IMR-90 (cell line): ENCODE data around the gene S100A1. TPM values are rescaled to one million over a fixed set of nuclear protein-coding genes. Genes with fewer than 3 reads are reported as not detected.

Source experiments
- ATAC-seq: fragments of 200-7000 bp; cut with Tn5 transposase; 2 replicates; pipeline ENCODE4 v1.9.1; 2020; ENCODE audit warnings: low read depth, mild to moderate bottlenecking, moderate library complexity
- BruUV-seq: library from RNA; stranded (reverse); fragments of 400-500 nt; replicated peaks from 2 replicates; lab custom pipeline; 2021; lab: Mats Ljungman, UMichigan
- CTCF ChIA-PET: fragments of 300-600 bp; formaldehyde crosslinking; extraction: SDS; loops from one replicate; lab custom pipeline; 2021; ENCODE audit warnings: antibody characterized with exemption; lab: Yijun Ruan, JAX
- POLR2A ChIA-PET: fragments of 300-600 bp; sonication (Branson Sonifier 250); formaldehyde crosslinking; loops from one replicate; lab custom pipeline; 2022; ENCODE audit warnings: antibody characterized with exemption; ENCODE audit not compliant: unreplicated experiment; lab: Charles Lee
- DNase-seq: peaks from one replicate; pipeline ENCODE4 v3.0.0; 2013
- H2AFZ ChIP-seq: replicated peaks from 2 replicates; pipeline ENCODE3; 2013; ENCODE audit warnings: low read length, mild to moderate bottlenecking; ENCODE audit not compliant: poor library complexity
- H2AK5ac ChIP-seq: 2 replicates; pipeline ENCODE4 v1.6.1; 2013; ENCODE audit warnings: low read depth, low read length, inconsistent platforms
- H2AK9ac ChIP-seq: replicated peaks from 2 replicates; pipeline ENCODE3; 2013; ENCODE audit warnings: mild to moderate bottlenecking, low read depth, low read length, moderate library complexity; ENCODE audit not compliant: poor library complexity
- H2BK120ac ChIP-seq: 2 replicates; pipeline ENCODE4 v1.6.1; 2013; ENCODE audit warnings: low read depth, low read length, inconsistent platforms
- H2BK15ac ChIP-seq: 3 replicates; pipeline ENCODE4 v1.6.1; 2013; ENCODE audit warnings: low read depth, low read length, inconsistent platforms
- H2BK20ac ChIP-seq: 2 replicates; pipeline ENCODE4 v1.6.1; 2013; ENCODE audit warnings: low read depth, mild to moderate bottlenecking, inconsistent platforms, low read length, moderate library complexity
- H2BK5ac ChIP-seq: 2 replicates; pipeline ENCODE4 v1.6.1; 2013; ENCODE audit warnings: mild to moderate bottlenecking, low read depth, low read length, inconsistent platforms; ENCODE audit not compliant: poor library complexity, severe bottlenecking
- H3K14ac ChIP-seq: replicated peaks from 2 replicates; pipeline ENCODE4 v1.6.1; 2013; ENCODE audit warnings: low read depth, low read length, inconsistent platforms
- H3K18ac ChIP-seq: 2 replicates; pipeline ENCODE4 v1.6.1; 2013; ENCODE audit warnings: low read depth, low read length, control low read depth
- H3K23ac ChIP-seq: 2 replicates; pipeline ENCODE4 v1.6.1; 2013; ENCODE audit warnings: low read depth, low read length, inconsistent platforms
- H3K27ac ChIP-seq: 2 replicates; pipeline ENCODE4 v1.5.1; 2013; ENCODE audit warnings: mild to moderate bottlenecking, control low read depth, low read length; ENCODE audit not compliant: insufficient read depth
- H3K27me3 ChIP-seq: 2 replicates; pipeline ENCODE4 v1.6.1; 2013; ENCODE audit warnings: low read length; ENCODE audit not compliant: control insufficient read depth, insufficient read depth
- H3K36me3 ChIP-seq: 2 replicates; pipeline ENCODE4 v1.6.1; 2013; ENCODE audit warnings: low read length, mixed read lengths; ENCODE audit not compliant: control insufficient read depth, insufficient read depth
- H3K4ac ChIP-seq: 2 replicates; pipeline ENCODE4 v1.6.1; 2013; ENCODE audit warnings: low read depth, low read length, inconsistent platforms
- H3K4me1 ChIP-seq: 2 replicates; pipeline ENCODE4 v1.6.1; 2013; ENCODE audit warnings: low read length, mixed read lengths; ENCODE audit not compliant: control insufficient read depth, insufficient read depth
- H3K4me2 ChIP-seq: 2 replicates; pipeline ENCODE4 v1.6.1; 2013; ENCODE audit warnings: low read depth, mild to moderate bottlenecking, control low read depth, low read length, moderate library complexity
- H3K4me3 ChIP-seq: 2 replicates; pipeline ENCODE4 v1.5.1; 2013; ENCODE audit warnings: low read depth, mild to moderate bottlenecking, control low read depth, low read length, moderate library complexity; ENCODE audit not compliant: insufficient read depth
- H3K56ac ChIP-seq: 2 replicates; pipeline ENCODE4 v1.6.1; 2013; ENCODE audit warnings: low read length, inconsistent platforms; ENCODE audit not compliant: insufficient read depth; ENCODE audit errors: extremely low read depth
- H3K79me1 ChIP-seq, 2 experiments: 2 replicates each; pipeline ENCODE4 v1.6.1; 2013; ENCODE audit warnings: low read length in 2 of 2, inconsistent platforms in 1 of 2, low read depth in 1 of 2
- H3K9ac ChIP-seq: 2 replicates; pipeline ENCODE4 v1.6.1; 2013; ENCODE audit warnings: low read depth, low read length, control low read depth
- H3K9me1 ChIP-seq: 2 replicates; pipeline ENCODE4 v1.6.1; 2013; ENCODE audit warnings: low read length, inconsistent platforms; ENCODE audit not compliant: insufficient read depth
- H3K9me3 ChIP-seq: 2 replicates; pipeline ENCODE4 v1.6.1; 2013; ENCODE audit warnings: low read length; ENCODE audit not compliant: control insufficient read depth, insufficient read depth
- H4K20me1 ChIP-seq: 2 replicates; pipeline ENCODE4 v1.6.1; 2013; ENCODE audit warnings: low read length, inconsistent platforms; ENCODE audit not compliant: insufficient read depth
- H4K5ac ChIP-seq: 2 replicates; pipeline ENCODE4 v1.6.1; 2013; ENCODE audit warnings: mild to moderate bottlenecking, low read depth, low read length, control low read depth
- H4K8ac ChIP-seq, 2 experiments: 2 replicates each; pipeline ENCODE4 v1.6.1; 2013; ENCODE audit warnings: low read depth in 2 of 2, low read length in 2 of 2, control low read depth in 1 of 2, inconsistent platforms in 1 of 2
- H4K91ac ChIP-seq: 2 replicates; pipeline ENCODE4 v1.6.1; 2013; ENCODE audit warnings: low read depth, low read length, inconsistent platforms; ENCODE audit not compliant: insufficient read depth
- CEBPB ChIP-seq: IDR thresholded peaks from 2 replicates; pipeline ENCODE4 v1.6.1; 2012; ENCODE audit warnings: low read depth, low read length, improper control_type of control experiment
- CHD1 ChIP-seq: IDR thresholded peaks from 2 replicates; pipeline ENCODE4 v1.6.1; 2012; ENCODE audit warnings: low read depth, low read length, improper control_type of control experiment
- CTCF ChIP-seq: conservative IDR thresholded peaks from 2 replicates; pipeline ENCODE4 v1.5.1; 2012; ENCODE audit warnings: mild to moderate bottlenecking, low read depth, low read length, improper control_type of control experiment
- ELK1 ChIP-seq: fragments of 150-350 bp; IDR thresholded peaks from 2 replicates; pipeline ENCODE4 v1.6.1; 2016; ENCODE audit warnings: low read depth, mild to moderate bottlenecking, low read length, moderate library complexity, borderline replicate concordance
- FOS ChIP-seq: fragments of 150-350 bp; IDR thresholded peaks from 2 replicates; pipeline ENCODE4 v1.6.1; 2016; ENCODE audit warnings: low read depth, low read length
- MAZ ChIP-seq: IDR thresholded peaks from 2 replicates; pipeline ENCODE4 v1.6.1; 2012; ENCODE audit warnings: low read depth, mild to moderate bottlenecking, low read length, improper control_type of control experiment, moderate library complexity, borderline replicate concordance
- MXI1 ChIP-seq: IDR thresholded peaks from 2 replicates; pipeline ENCODE4 v1.6.1; 2012; ENCODE audit warnings: low read depth, mild to moderate bottlenecking, low read length, moderate library complexity, borderline replicate concordance
- POLR2A ChIP-seq: IDR thresholded peaks from 2 replicates; pipeline ENCODE4 v1.6.1; 2012; ENCODE audit warnings: mild to moderate bottlenecking, low read depth, low read length
- USF2 ChIP-seq: fragments of 150-350 bp; IDR thresholded peaks from 2 replicates; pipeline ENCODE4 v1.6.1; 2017; ENCODE audit warnings: mild to moderate bottlenecking, antibody characterized with exemption, low read length, low read depth
- WGBS, 2 experiments: methylation state at CpG; one replicate each; pipeline versions ENCODE4 v1.1.5 to v1.1.7; 2013; ENCODE audit warnings: missing lambda C conversion rate in 2 of 2; ENCODE audit not compliant: insufficient read length in 1 of 2; ENCODE audit errors: extremely low coverage in 2 of 2; 5-methylcytosine and 5-hydroxymethylcytosine counted together
- dilution Hi-C: fragments of 300-500 bp; cut with HindIII; formaldehyde crosslinking; loops from one replicate; pipeline ENCODE4 v1.14.3; 2018; ENCODE audit warnings: low sequenced_read_pairs; ENCODE audit not compliant: unreplicated experiment
- in situ Hi-C: fragments of 300-500 bp; cut with MboI; formaldehyde crosslinking; loops from 3 replicates; pipeline ENCODE4 v1.14.3; 2019; ENCODE audit warnings: low sequenced_read_pairs, inconsistent platforms, mixed read lengths
- intact Hi-C: fragments of 100-400 bp; cut with micrococcal nuclease; formaldehyde crosslinking; loops from 2 replicates; pipeline ENCODE4 v1.10.0; 2022
- polyA plus RNA-seq, 3 experiments: library from polyadenylated mRNA; depleted of rRNA; stranded (reverse); fragments of >200 nt; gene quantifications; 2 replicates each; pipeline ENCODE4 v1.2.3, GENCODE V29; 2012; ENCODE audit warnings: low replicate concordance in 1 of 3
- total RNA-seq: library from RNA; depleted of rRNA; stranded (reverse); fragments of >200 nt; gene quantifications from 2 replicates; pipeline ENCODE4 v1.2.3, GENCODE V29; 2012

The S100A1 gene
- total and polyA plus RNA-seq, 2 of the 4 experiments (the other 2 are of a cell fraction), result 0.18 to 0.29 TPM

GRCh38 chr1:153633161-153633753, 5.0 kb downstream of the S100A1 start (continued):
- TF ChIP-seq CHD1, result no peak

GRCh38 chr1:153633754-153634665, 5.8 kb downstream of the S100A1 start, which contains the start of gene CHTOP:
Gene CHTOP, plus strand, starts transcription at chr1:153634066. Its CDS starts 2,523 bp downstream, at chr1:153636589.
- BruUV-seq, result TSS peak; percentile 82
- Histone ChIP-seq H3K79me1 (peaks cover 26 to 41% of the 10 kb centered on the region in 2 experiments), H2BK5ac (peak within 1 kb of the TSS; percentile 98), H3K23ac (peak within 1 kb of the TSS; percentile 100), H3K9me1 (0 out of 2 replicates have a peak, but pooled peaks cover 8% of the 10 kb centered on the region), H3K4ac (peak within 1 kb of the TSS; percentile 100), H2AK9ac (peak within 1 kb of the TSS; percentile 100), H3K9me3 (no peaks in the 10 kb centered on the region), H3K27me3 (no peaks in the 10 kb centered on the region), H3K4me3 (peak within 1 kb of the TSS; percentile 79), H3K36me3 (peaks cover 21% of the 10 kb centered on the region), H2BK120ac (peak within 1 kb of the TSS; percentile 83), H2AFZ (peak within 1 kb of the TSS; percentile 93), H3K56ac (peak within 1 kb of the TSS; percentile 100), H4K8ac (peak within 1 kb of the TSS; percentile 94 to 100), H3K14ac (peak within 1 kb of the TSS; percentile 100), H4K91ac (peak within 1 kb of the TSS; percentile 100), H3K18ac (peak within 1 kb of the TSS; percentile 91), H2AK5ac (peak within 1 kb of the TSS; percentile 100), H2BK15ac (no peak within 1 kb of the TSS; the same call in 2 of the 3 replicates), H4K20me1 (peaks cover 23% of the 10 kb centered on the region; the same call in 1 of the 2 replicates), H3K4me2 (peak within 1 kb of the TSS; percentile 86), H3K9ac (peak within 1 kb of the TSS; percentile 99), H3K27ac (peak within 1 kb of the TSS; percentile 98), H2BK20ac (no peak within 1 kb of the TSS), H3K4me1 (peaks cover 3% of the 10 kb centered on the region), H4K5ac (peak within 1 kb of the TSS; percentile 95)
- WGBS, 2 experiments, result 0% methylated on average over 48 of the region's 65 CpGs; no CpG with 5 or more reads in 1 of the 2 experiments
- in situ Hi-C loops, result no loop called here
- DNase-seq (peak; percentile 99), ATAC-seq (peak; percentile 97)
- ChIA-PET POLR2A (interaction anchor here (0.6 to 1.5 kb wide), 8 partner anchors 10 to 103 kb away, joined by 3 to 14 read pairs (median 4); no protein-coding TSS in a partner anchor), CTCF (interaction anchor here (0.9 to 1.6 kb wide), 6 partner anchors 12 to 123 kb away, joined by 4 to 11 read pairs (median 5); no protein-coding TSS in a partner anchor)
- intact Hi-C loops, result loop anchor here (1.0 to 2.0 kb wide), 2 partner anchors 61 to 123 kb away; no protein-coding TSS in a partner anchor
- dilution Hi-C loops, result no loop called here
- TF ChIP-seq MAZ (peak; percentile 75; the same call in 1 of the 2 replicates), CHD1 (peak; percentile 98), MXI1 (peak; percentile 88; the same call in 1 of the 2 replicates), POLR2A (peak; percentile 94), CEBPB (peak; percentile 65), FOS (no peak), CTCF (no peak), ELK1 (no peak), USF2 (0 out of 2 replicates have a peak, but pooled peaks have one; percentile 13)
